ENCODE data around the gene AKT1. TPM values are rescaled to one million over a fixed set of nuclear protein-coding genes. Genes with fewer than 3 reads are reported as not detected.

AKT1 gene
- total RNA-seq, 1 experiment from 2014 or later, result 83.3 TPM

GRCh38 chr14:104792945-104793702 lies 2.4 kb downstream of the AKT1 start:
- Mint-ChIP-seq H3K27me3 (ENCODE audit: insufficient read depth, unreplicated experiment) (no peaks in the 10 kb centered on the region), H3K9me3 (ENCODE audit: unreplicated experiment) (no peaks in the 10 kb centered on the region), H3K27ac (ENCODE audit: low read depth, unreplicated experiment) (peak overlapping the region; percentile 82), H3K4me3 (ENCODE audit: unreplicated experiment) (peak overlapping the region; percentile 85), H3K36me3 (ENCODE audit: insufficient read depth, unreplicated experiment) (peaks cover 5% of the 10 kb centered on the region), H3K4me1 (ENCODE audit: insufficient read depth, unreplicated experiment) (peaks cover 33% of the 10 kb centered on the region)
- DNase-seq (ENCODE audit: unreplicated experiment), result no peak
- CTCF ChIA-PET, result interaction anchor here (0.5 to 1.0 kb wide), 4 partner anchors 23 to 29 kb away, joined by 3 read pairs; no protein-coding TSS in a partner anchor
- intact Hi-C loops (cut with micrococcal nuclease), result no loop called here
- no TSS peak for BruUV-seq (replicated peaks)
- TF ChIP-seq CTCF (IDR thresholded peaks at IDR 0.05; ENCODE audit: unreplicated experiment), result peak; percentile 14
- POLR2A ChIA-PET, result interaction anchor here (1.8 to 1.9 kb wide), 2 partner anchors 8 to 40 kb away, joined by 6 to 10 read pairs; partner anchors contain the start of genes SIVA1 and ZBTB42

- DNase-seq (ENCODE audit: unreplicated experiment), result no peak
- POLR2A ChIA-PET, result interaction anchor here (1.8 kb wide), 1 partner anchor 9 kb away, joined by 6 read pairs; the partner anchor contains the start of gene ZBTB42
- intact Hi-C loops (cut with micrococcal nuclease), result no loop called here
- Mint-ChIP-seq H3K27me3 (ENCODE audit: insufficient read depth, unreplicated experiment) (no peaks in the 10 kb centered on the region), H3K27ac (ENCODE audit: low read depth, unreplicated experiment) (peak overlapping the region; percentile 82), H3K4me1 (ENCODE audit: insufficient read depth, unreplicated experiment) (peaks cover 33% of the 10 kb centered on the region), H3K36me3 (ENCODE audit: insufficient read depth, unreplicated experiment) (peaks cover 5% of the 10 kb centered on the region), H3K9me3 (ENCODE audit: unreplicated experiment) (no peaks in the 10 kb centered on the region), H3K4me3 (ENCODE audit: unreplicated experiment) (peak overlapping the region; percentile 85)
- TF ChIP-seq CTCF (IDR thresholded peaks at IDR 0.05; ENCODE audit: unreplicated experiment), result no peak
- CTCF ChIA-PET, result interaction anchor here (0.5 to 1.4 kb wide), 5 partner anchors 12 to 30 kb away, joined by 3 to 8 read pairs (median 3); no protein-coding TSS in a partner anchor
- no TSS peak for BruUV-seq (replicated peaks)
Observed at GRCh38 chr14:104792101-104792884, 3.3 kb downstream of the AKT1 start.

- ChIA-PET POLR2A (interaction anchor here (1.2 to 1.8 kb wide), 2 partner anchors 10 to 28 kb away, joined by 3 to 6 read pairs; partner anchors contain the start of gene ZBTB42), CTCF (interaction anchor here (1.4 kb wide), 1 partner anchor 22 kb away, joined by 8 read pairs; no protein-coding TSS in a partner anchor)
- no TSS peak for BruUV-seq (replicated peaks)
- Mint-ChIP-seq H3K36me3 (ENCODE audit: insufficient read depth, unreplicated experiment) (peaks cover 5% of the 10 kb centered on the region), H3K4me3 (ENCODE audit: unreplicated experiment) (peak overlapping the region; percentile 29), H3K27ac (ENCODE audit: low read depth, unreplicated experiment) (peak overlapping the region; percentile 19), H3K4me1 (ENCODE audit: insufficient read depth, unreplicated experiment) (peaks cover 33% of the 10 kb centered on the region), H3K9me3 (ENCODE audit: unreplicated experiment) (no peaks in the 10 kb centered on the region), H3K27me3 (ENCODE audit: insufficient read depth, unreplicated experiment) (no peaks in the 10 kb centered on the region)
- DNase-seq (ENCODE audit: unreplicated experiment), result no peak
- no peak for TF ChIP-seq CTCF (IDR thresholded peaks at IDR 0.05; ENCODE audit: unreplicated experiment)
- intact Hi-C loops (cut with micrococcal nuclease), result no loop called here
Observed at GRCh38 chr14:104791425-104791824, 4.1 kb downstream of the AKT1 start.

Data from MCF 10A (cell line).